ENCODE measurements around the gene ICE1. TPM values are rescaled to one million over a fixed set of nuclear protein-coding genes. Genes with fewer than 3 reads are reported as not detected.

The ICE1 gene
- total and polyA plus RNA-seq, 2 of the 4 experiments (the other 2 are of a cell fraction): 9.0 to 18.5 TPM

GRCh38 chr5:5373351-5373989 is 49.0 kb upstream of the ICE1 start:
- no peak for ATAC-seq (ENCODE audit: low read depth)
- no peak overlapping the region for H4K8ac ChIP-seq (ENCODE audit: low read depth in 2 of 2, low read length in 2 of 2)
- no peak overlapping the region for H3K14ac ChIP-seq (replicated peaks; ENCODE audit: low read depth, low read length)
- dilution Hi-C loops (cut with HindIII; ENCODE audit: low sequenced_read_pairs, unreplicated experiment): no loop called here
- H3K23ac ChIP-seq (ENCODE audit: low read depth, low read length): no peak overlapping the region
- no peaks in the 10 kb centered on the region for H3K9me1 ChIP-seq (ENCODE audit: insufficient read depth, low read length)
- H2BK15ac ChIP-seq (ENCODE audit: low read depth, low read length): no peak overlapping the region
- no peak overlapping the region for H2AK9ac ChIP-seq (replicated peaks; ENCODE audit: low read depth, low read length, poor library complexity)
- WGBS, 2 experiments (ENCODE audit: extremely low coverage in 2 of 2, insufficient read length in 1 of 2): no CpG with 5 or more reads among the region's 2 CpGs
- no peak overlapping the region for H4K5ac ChIP-seq (ENCODE audit: low read depth, low read length)
- CTCF ChIA-PET: no interaction called here
- H3K4me2 ChIP-seq (ENCODE audit: low read depth, low read length): no peak overlapping the region
- TF ChIP-seq RAD21 (IDR thresholded peaks at IDR 0.05; ENCODE audit: low read length) (no peak), MAZ (IDR thresholded peaks at IDR 0.05; ENCODE audit: borderline replicate concordance, low read depth, low read length) (no peak), MXI1 (IDR thresholded peaks at IDR 0.05; ENCODE audit: borderline replicate concordance, low read depth, low read length) (no peak), RCOR1 (IDR thresholded peaks at IDR 0.05; ENCODE audit: insufficient replicate concordance, low read length) (no peak), USF2 (IDR thresholded peaks at IDR 0.05; ENCODE audit: low read depth, low read length) (no peak), CEBPB (IDR thresholded peaks at IDR 0.05; ENCODE audit: low read depth, low read length) (no peak), MAFK (IDR thresholded peaks at IDR 0.05; ENCODE audit: low read depth, low read length) (no peak), POLR2A (IDR thresholded peaks at IDR 0.05; ENCODE audit: low read depth, low read length) (no peak), FOS (IDR thresholded peaks at IDR 0.05; ENCODE audit: low read depth, low read length) (no peak), SMC3 (IDR thresholded peaks at IDR 0.05; ENCODE audit: low read depth, low read length) (no peak), CHD1 (IDR thresholded peaks at IDR 0.05; ENCODE audit: low read depth, low read length) (no peak), CTCF (conservative IDR thresholded peaks at IDR 0.05; ENCODE audit: low read depth, low read length) (no peak), ELK1 (IDR thresholded peaks at IDR 0.05; ENCODE audit: borderline replicate concordance, low read depth, low read length) (no peak), RFX5 (IDR thresholded peaks at IDR 0.05; ENCODE audit: low read depth, low read length) (no peak), NFE2L2 (IDR thresholded peaks at IDR 0.05; ENCODE audit: low read depth, low read length) (no peak), BHLHE40 (IDR thresholded peaks at IDR 0.05; ENCODE audit: low read depth, low read length) (no peak)
- no peak overlapping the region for H2BK20ac ChIP-seq (ENCODE audit: low read depth, low read length)
- H3K27me3 ChIP-seq (ENCODE audit: control insufficient read depth, insufficient read depth, low read length): no peaks in the 10 kb centered on the region
- H3K18ac ChIP-seq (ENCODE audit: low read depth, low read length): no peak overlapping the region
- H3K4me1 ChIP-seq (ENCODE audit: control insufficient read depth, insufficient read depth, low read length): no peaks in the 10 kb centered on the region
- intact Hi-C loops (cut with micrococcal nuclease): no loop called here
- no peaks in the 10 kb centered on the region for H3K79me1 ChIP-seq (ENCODE audit: low read depth in 1 of 2, low read length in 2 of 2)
- no TSS peak for BruUV-seq (replicated peaks)
- POLR2A ChIA-PET (ENCODE audit: unreplicated experiment): no interaction called here
- no peaks in the 10 kb centered on the region for H3K36me3 ChIP-seq (ENCODE audit: control insufficient read depth, insufficient read depth, low read length)
- no peaks in the 10 kb centered on the region for H3K9me3 ChIP-seq (ENCODE audit: control insufficient read depth, insufficient read depth, low read length)
- H4K20me1 ChIP-seq (ENCODE audit: insufficient read depth, low read length): no peaks in the 10 kb centered on the region
- no peak overlapping the region for H3K56ac ChIP-seq (ENCODE audit: extremely low read depth, insufficient read depth, low read length)
- H3K9ac ChIP-seq (ENCODE audit: low read depth, low read length): no peak overlapping the region
- no peak overlapping the region for H2BK120ac ChIP-seq (ENCODE audit: low read depth, low read length)
- no peak overlapping the region for H3K4ac ChIP-seq (ENCODE audit: low read depth, low read length)
- no peak overlapping the region for H3K4me3 ChIP-seq (ENCODE audit: insufficient read depth, low read depth, low read length)
- H2AFZ ChIP-seq (replicated peaks; ENCODE audit: low read length, poor library complexity): no peak overlapping the region
- H2AK5ac ChIP-seq (ENCODE audit: low read depth, low read length): no peak overlapping the region
- no peak overlapping the region for H2BK5ac ChIP-seq (ENCODE audit: low read depth, low read length, poor library complexity, severe bottlenecking)
- no peak overlapping the region for H4K91ac ChIP-seq (ENCODE audit: insufficient read depth, low read depth, low read length)
- H3K27ac ChIP-seq (ENCODE audit: insufficient read depth, low read length): no peak overlapping the region
- no peak for DNase-seq
- in situ Hi-C loops (cut with MboI; ENCODE audit: low sequenced_read_pairs): no loop called here
